ENCODE results near the gene PTPRM.

DNA sequence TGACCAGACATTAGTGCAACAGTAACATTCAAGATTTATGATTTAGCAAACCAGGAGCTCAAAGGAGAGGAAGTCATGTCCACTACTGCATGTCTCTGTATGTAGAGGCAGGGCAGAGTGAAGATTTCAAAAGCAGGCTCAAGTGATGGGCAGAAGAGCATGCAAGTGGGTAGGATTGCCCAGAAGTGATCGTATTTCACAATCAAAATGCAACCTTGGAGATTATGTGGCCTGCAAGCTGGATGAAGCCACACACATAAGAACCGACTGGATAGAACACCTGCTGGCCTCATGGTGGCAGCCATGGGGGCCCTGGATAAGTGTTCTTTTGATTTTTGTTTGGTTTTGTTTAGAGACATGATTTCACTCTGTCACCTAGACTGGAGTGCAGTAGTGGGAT, 755.4 kb downstream of the PTPRM start:
- no peak for TF ChIP-seq POLR2A (IDR thresholded peaks at IDR 0.05)
- TF ChIP-seq, protein P1, sequence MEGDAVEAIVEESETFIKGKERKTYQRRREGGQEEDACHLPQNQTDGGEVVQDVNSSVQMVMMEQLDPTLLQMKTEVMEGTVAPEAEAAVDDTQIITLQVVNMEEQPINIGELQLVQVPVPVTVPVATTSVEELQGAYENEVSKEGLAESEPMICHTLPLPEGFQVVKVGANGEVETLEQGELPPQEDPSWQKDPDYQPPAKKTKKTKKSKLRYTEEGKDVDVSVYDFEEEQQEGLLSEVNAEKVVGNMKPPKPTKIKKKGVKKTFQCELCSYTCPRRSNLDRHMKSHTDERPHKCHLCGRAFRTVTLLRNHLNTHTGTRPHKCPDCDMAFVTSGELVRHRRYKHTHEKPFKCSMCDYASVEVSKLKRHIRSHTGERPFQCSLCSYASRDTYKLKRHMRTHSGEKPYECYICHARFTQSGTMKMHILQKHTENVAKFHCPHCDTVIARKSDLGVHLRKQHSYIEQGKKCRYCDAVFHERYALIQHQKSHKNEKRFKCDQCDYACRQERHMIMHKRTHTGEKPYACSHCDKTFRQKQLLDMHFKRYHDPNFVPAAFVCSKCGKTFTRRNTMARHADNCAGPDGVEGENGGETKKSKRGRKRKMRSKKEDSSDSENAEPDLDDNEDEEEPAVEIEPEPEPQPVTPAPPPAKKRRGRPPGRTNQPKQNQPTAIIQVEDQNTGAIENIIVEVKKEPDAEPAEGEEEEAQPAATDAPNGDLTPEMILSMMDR (IDR thresholded peaks at IDR 0.05): no peak
